Gastrocnemius medialis (tissue), 4 donors: ENCODE measurements around the gene CHAF1B. TPM values are rescaled to one million over a fixed set of nuclear protein-coding genes. Genes with fewer than 3 reads are reported as not detected.

Experiments
- ATAC-seq, 2 donors: fragments of 150-250 bp; one replicate each; pipeline ENCODE4 v1.9.1; 2016
- DNase-seq, 2 donors: peaks; one replicate each; pipeline ENCODE4 v3.0.0-alpha.2; 2019
- H3K27ac ChIP-seq, 4 donors: fragments of 200-600 bp; sonication (generic); 1 replicate in 1 of 4; 2 replicates in 3 of 4; pipeline ENCODE4 v1.5.1; 2016 to 2018; ENCODE audit warnings: mild to moderate bottlenecking in 2 of 4, moderate library complexity in 1 of 4
- H3K27me3 ChIP-seq, 3 donors: fragments of 200-600 bp; sonication (generic) in 2 of 3; 1 replicate in 1 of 3; 2 replicates in 2 of 3; pipeline versions ENCODE4 v1.5.1 to v1.6.0; 2016 to 2019; ENCODE audit warnings: mild to moderate bottlenecking in 1 of 3, moderate library complexity in 1 of 3
- H3K36me3 ChIP-seq, 2 donors: fragments of 200-600 bp; sonication (generic) in 1 of 2; one replicate each; pipeline ENCODE4 v1.5.1; 2017 to 2018
- H3K4me1 ChIP-seq, 2 donors: fragments of 200-600 bp; sonication (generic) in 1 of 2; one replicate each; pipeline ENCODE4 v1.5.1; 2016 to 2017; ENCODE audit warnings: mild to moderate bottlenecking in 2 of 2
- H3K4me3 ChIP-seq, 4 donors: fragments of 200-600 bp; sonication (generic) in 3 of 4; 1 replicate in 1 of 4; 2 replicates in 3 of 4; pipeline ENCODE4 v1.5.1; 2016 to 2019; ENCODE audit warnings: mild to moderate bottlenecking in 2 of 4
- H3K9me3 ChIP-seq, 3 donors: fragments of 200-600 bp; sonication (generic) in 2 of 3; 1 replicate in 1 of 3; 2 replicates in 2 of 3; pipeline ENCODE4 v1.5.1; 2016 to 2019
- CTCF ChIP-seq, 5 experiments: fragments of 450-650 bp in 3 of 5; fragments of 200-600 bp in 2 of 5; sonication (generic) in 2 of 5; IDR thresholded peaks in 4 of 5; conservative IDR thresholded peaks in 1 of 5; 1 replicate in 4 of 5; 2 replicates in 1 of 5; pipeline ENCODE4 v1.5.1; 2016 to 2019; ENCODE audit warnings: antibody characterized with exemption in 5 of 5, mild to moderate bottlenecking in 3 of 5, moderate library complexity in 3 of 5
- POLR2A ChIP-seq, 2 donors: fragments of 450-650 bp; IDR thresholded peaks; one replicate each; pipeline ENCODE4 v1.6.1; 2017; ENCODE audit warnings: antibody characterized with exemption in 2 of 2, mild to moderate bottlenecking in 2 of 2, moderate library complexity in 2 of 2
- in situ Hi-C, 4 donors: fragments of 200-750 bp; cut with MboI; loops; one replicate each; pipeline versions ENCODE4 v1.15.0 to v1.8.0; 2017; ENCODE audit warnings: low sequenced_read_pairs in 4 of 4
- intact Hi-C: fragments of 100-400 bp; cut with DNase I; formaldehyde crosslinking; loops from one replicate; pipeline ENCODE4 v1.15.1; 2023; ENCODE audit warnings: low total_unique reads
- total RNA-seq, 4 donors: library from RNA; depleted of rRNA; stranded (reverse); fragments of >200 nt; gene quantifications; one replicate each; pipeline versions ENCODE4 v1.1.0 to v1.2.3, GENCODE V29; 2016

The CHAF1B gene
- total RNA-seq, 4 donors from 2014 or later = 2.5 to 20.2 (median 7.4) TPM

- in situ Hi-C loops (loop anchor here in 2 of 4 donors (25.0 kb wide), 1 partner anchor 174 kb away; no protein-coding TSS in a partner anchor), intact Hi-C loops (no loop called here)
- DNase-seq (no peak), ATAC-seq (no peak)
- Histone ChIP-seq H3K36me3 (peaks cover 0 to 55% of the 10 kb centered on the region in 2 donors), H3K4me1 (no peaks in the 10 kb centered on the region), H3K27ac (no peak overlapping the region), H3K27me3 (no peaks in the 10 kb centered on the region), H3K9me3 (no peaks in the 10 kb centered on the region), H3K4me3 (no peak overlapping the region)
- TF ChIP-seq POLR2A (IDR thresholded peaks at IDR 0.05) = no peak
- no peak for TF ChIP-seq CTCF (IDR thresholded peaks at IDR 0.05 in 4 of 5, conservative IDR thresholded peaks at IDR 0.05 in 1 of 5)
Observed at GRCh38 chr21:36412916-36413315, 27.7 kb downstream of the CHAF1B start.

DNA sequence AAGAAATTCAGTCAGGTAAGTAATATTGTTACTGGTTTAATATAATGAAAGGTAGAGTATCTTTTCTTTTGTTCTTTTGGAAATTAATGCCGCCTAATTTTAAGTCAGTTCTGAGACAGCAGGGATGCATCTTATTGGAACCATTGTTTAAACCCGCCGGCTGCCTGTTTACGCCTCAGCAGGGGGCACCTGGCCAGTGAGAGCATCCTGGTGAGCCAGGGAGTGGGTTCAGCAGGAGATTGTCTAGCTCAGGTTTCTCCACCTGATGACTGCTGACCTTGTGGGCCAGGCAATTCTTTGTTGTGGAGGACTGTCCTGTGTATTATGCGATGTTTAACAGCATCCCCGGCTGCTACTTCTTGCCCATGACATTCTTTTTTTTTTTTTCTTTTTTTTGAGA lies 30.2 kb downstream of the CHAF1B start:
- intact Hi-C loops (no loop called here), in situ Hi-C loops (loop anchor here in 2 of 4 donors (25.0 kb wide), 1 partner anchor 172 kb away; no protein-coding TSS in a partner anchor)
- TF ChIP-seq POLR2A (IDR thresholded peaks at IDR 0.05) = no peak
- TF ChIP-seq CTCF (IDR thresholded peaks at IDR 0.05 in 4 of 5, conservative IDR thresholded peaks at IDR 0.05 in 1 of 5) = no peak
- H3K4me1 ChIP-seq = peaks cover 0 to 3% of the 10 kb centered on the region in 2 donors
- no peaks in the 10 kb centered on the region for H3K27me3 ChIP-seq
- DNase-seq (no peak), ATAC-seq (no peak)
- H3K27ac ChIP-seq = no peak overlapping the region
- H3K4me3 ChIP-seq = no peak overlapping the region
- no peaks in the 10 kb centered on the region for H3K9me3 ChIP-seq
- peaks cover 0 to 55% of the 10 kb centered on the region in 2 donors for H3K36me3 ChIP-seq

- Histone ChIP-seq H3K4me1 (peaks cover 0 to 3% of the 10 kb centered on the region in 2 donors), H3K36me3 (peaks cover 0 to 24% of the 10 kb centered on the region in 2 donors), H3K27ac (no peak overlapping the region), H3K9me3 (no peaks in the 10 kb centered on the region), H3K27me3 (no peaks in the 10 kb centered on the region), H3K4me3 (no peak overlapping the region)
- no peak for DNase-seq
- in situ Hi-C loops (loop anchor here in 2 of 4 donors (25.0 kb wide), 1 partner anchor 168 kb away; no protein-coding TSS in a partner anchor), intact Hi-C loops (no loop called here)
- no peak for ATAC-seq
- TF ChIP-seq POLR2A (IDR thresholded peaks at IDR 0.05) (no peak), CTCF (IDR thresholded peaks at IDR 0.05 in 4 of 5, conservative IDR thresholded peaks at IDR 0.05 in 1 of 5) (no peak)
Observed at GRCh38 chr21:36419241-36419640, 34.0 kb downstream of the CHAF1B start.

- Histone ChIP-seq H3K4me3 (no peak overlapping the region), H3K9me3 (no peaks in the 10 kb centered on the region), H3K27me3 (no peaks in the 10 kb centered on the region), H3K4me1 (peaks cover 0 to 3% of the 10 kb centered on the region in 2 donors), H3K36me3 (peaks cover 0 to 21% of the 10 kb centered on the region in 2 donors), H3K27ac (peak overlapping the region in 1 of 4 donors; percentile 30)
- DNase-seq (peak; percentile 77 to 84), ATAC-seq (peak; percentile 90 to 94)
- TF ChIP-seq POLR2A (IDR thresholded peaks at IDR 0.05) (no peak), CTCF (IDR thresholded peaks at IDR 0.05 in 4 of 5, conservative IDR thresholded peaks at IDR 0.05 in 1 of 5) (peak; percentile 76 to 84 (median 81))
- in situ Hi-C loops = loop anchor here in 2 of 4 donors (25.0 kb wide), 1 partner anchor 167 kb away; no protein-coding TSS in a partner anchor
- intact Hi-C loops = loop anchor here (1.0 to 5.0 kb wide), 3 partner anchors 82 to 509 kb away; no protein-coding TSS in a partner anchor
Observed at GRCh38 chr21:36419996-36420395, 34.8 kb downstream of the CHAF1B start.
